Common myeloid progenitor, CD34-positive (primary cell): ENCODE results near the gene SLC25A11.

Experiments
- CTCF ChIA-PET: fragments of 350-600 bp; sonication (Branson Sonifier 250); formaldehyde crosslinking; loops from one replicate; lab custom pipeline; 2021; ENCODE audit warnings: antibody characterized with exemption; lab: Charles Lee
- POLR2A ChIA-PET: fragments of 350-600 bp; sonication (Branson Sonifier 250); formaldehyde crosslinking; loops from one replicate; lab custom pipeline; 2021; ENCODE audit warnings: antibody characterized with exemption; lab: Charles Lee
- DNase-seq, 3 donors: peaks; one replicate each; pipeline versions ENCODE4 v3.0.0 to v3.0.0-alpha.2; 2013
- H3K27ac ChIP-seq, 2 experiments: 1 replicate in 1 of 2; 2 replicates in 1 of 2; pipeline ENCODE4 v1.7.0; 2013; ENCODE audit warnings: inconsistent platforms in 2 of 2, low read length in 2 of 2, mild to moderate bottlenecking in 2 of 2, low read depth in 1 of 2, moderate library complexity in 1 of 2; ENCODE audit not compliant: severe bottlenecking in 2 of 2, insufficient read depth in 1 of 2, poor library complexity in 1 of 2
- H3K27me3 ChIP-seq, 5 experiments: replicated peaks in 2 of 5; 1 replicate in 3 of 5; 2 replicates in 2 of 5; pipeline versions ENCODE4 v1.6.1 to v1.7.0; 2013; ENCODE audit warnings: low read length in 4 of 5, mild to moderate bottlenecking in 2 of 5, moderate library complexity in 2 of 5, inconsistent platforms in 1 of 5; ENCODE audit not compliant: insufficient read depth in 5 of 5, control insufficient read depth in 4 of 5
- H3K36me3 ChIP-seq, 4 experiments: 1 replicate in 2 of 4; 2 replicates in 2 of 4; pipeline versions ENCODE4 v1.6.1 to v1.7.0; 2013; ENCODE audit warnings: low read length in 3 of 4, control low read depth in 1 of 4, mild to moderate bottlenecking in 1 of 4; ENCODE audit not compliant: control insufficient read depth in 4 of 4, insufficient read depth in 4 of 4
- H3K4me1 ChIP-seq, 4 experiments: 1 replicate in 3 of 4; 2 replicates in 1 of 4; pipeline versions ENCODE4 v1.6.1 to v1.7.1; 2013; ENCODE audit warnings: low read length in 3 of 4, mild to moderate bottlenecking in 3 of 4, control low read depth in 1 of 4, inconsistent platforms in 1 of 4, moderate library complexity in 1 of 4; ENCODE audit not compliant: control insufficient read depth in 4 of 4, insufficient read depth in 4 of 4; ENCODE audit errors: control extremely low read depth in 1 of 4
- H3K4me3 ChIP-seq, 7 experiments: 1 replicate in 4 of 7; 2 replicates in 3 of 7; pipeline versions ENCODE4 v1.5.1 to v1.7.0; 2013; ENCODE audit warnings: mild to moderate bottlenecking in 7 of 7, low read length in 6 of 7, moderate library complexity in 6 of 7, inconsistent platforms in 2 of 7, low read depth in 2 of 7, control low read depth in 1 of 7; ENCODE audit not compliant: insufficient read depth in 4 of 7, control insufficient read depth in 1 of 7; ENCODE audit errors: extremely low read depth in 1 of 7
- H3K9me3 ChIP-seq, 5 experiments: 1 replicate in 4 of 5; 2 replicates in 1 of 5; pipeline versions ENCODE4 v1.6.1 to v1.7.1; 2013; ENCODE audit warnings: low read length in 4 of 5, mild to moderate bottlenecking in 2 of 5, inconsistent platforms in 1 of 5, low read depth in 1 of 5, moderate library complexity in 1 of 5; ENCODE audit not compliant: control insufficient read depth in 4 of 5, insufficient read depth in 2 of 5; ENCODE audit errors: control extremely low read depth in 1 of 5
- WGBS: methylation state at CpG from one replicate; pipeline ENCODE4 v1.1.5; 2013; ENCODE audit not compliant: insufficient coverage; 5-methylcytosine and 5-hydroxymethylcytosine counted together

SLC25A11 gene

GRCh38 chr17:4896332-4897197 is 43.3 kb downstream of the SLC25A11 start:
- CTCF ChIA-PET = interaction anchor here (0.6 to 2.0 kb wide), 4 partner anchors 14 to 187 kb away, joined by 3 to 6 read pairs (median 4); partner anchors contain the start of gene ARRB2
- no peak overlapping the region for H3K4me3 ChIP-seq
- WGBS = 99% methylated on average over 18 of the region's 27 CpGs
- H3K9me3 ChIP-seq = no peaks in the 10 kb centered on the region
- H3K27ac ChIP-seq = no peak overlapping the region
- POLR2A ChIA-PET = no interaction called here
- no peak for DNase-seq
- peaks cover 12 to 49% (median 34%) of the 10 kb centered on the region in 4 experiments for H3K36me3 ChIP-seq
- peaks cover 0 to 34% (median 26%) of the 10 kb centered on the region in 4 experiments for H3K4me1 ChIP-seq
- H3K27me3 ChIP-seq = peaks cover 0 to 42% (median 18%) of the 10 kb centered on the region in 5 experiments

- H3K27ac ChIP-seq = no peak overlapping the region
- H3K36me3 ChIP-seq = peaks cover 12 to 57% (median 38%) of the 10 kb centered on the region in 4 experiments
- H3K27me3 ChIP-seq = peaks cover 0 to 35% (median 17%) of the 10 kb centered on the region in 5 experiments
- CTCF ChIA-PET = interaction anchor here (0.6 to 2.0 kb wide), 4 partner anchors 10 to 186 kb away, joined by 3 to 6 read pairs (median 4); partner anchors contain the start of gene ARRB2
- WGBS = 92% methylated on average over 23 of the region's 27 CpGs
- peaks cover 0 to 27% (median 22%) of the 10 kb centered on the region in 4 experiments for H3K4me1 ChIP-seq
- no peak overlapping the region for H3K4me3 ChIP-seq
- no peak for DNase-seq
- no peaks in the 10 kb centered on the region for H3K9me3 ChIP-seq
- POLR2A ChIA-PET = no interaction called here
Observed at GRCh38 chr17:4895657-4896331, 44.1 kb downstream of the SLC25A11 start.

- H3K27ac ChIP-seq = no peak overlapping the region
- no peak for DNase-seq
- 99% methylated on average over 11 of the region's 13 CpGs for WGBS
- H3K4me1 ChIP-seq = peaks cover 0 to 20% (median 16%) of the 10 kb centered on the region in 4 experiments
- H3K4me3 ChIP-seq = no peak overlapping the region
- H3K9me3 ChIP-seq = no peaks in the 10 kb centered on the region
- CTCF ChIA-PET = interaction anchor here (0.8 to 2.0 kb wide), 2 partner anchors 9 to 185 kb away, joined by 3 to 6 read pairs; partner anchors contain the start of gene ARRB2
- POLR2A ChIA-PET = no interaction called here
- peaks cover 16 to 64% (median 44%) of the 10 kb centered on the region in 4 experiments for H3K36me3 ChIP-seq
- H3K27me3 ChIP-seq = peaks cover 0 to 29% (median 11%) of the 10 kb centered on the region in 5 experiments
Observed at GRCh38 chr17:4895121-4895520, 44.7 kb downstream of the SLC25A11 start.

- Histone ChIP-seq H3K4me3 (no peak overlapping the region), H3K36me3 (peaks cover 16 to 65% (median 45%) of the 10 kb centered on the region in 4 experiments), H3K27me3 (peaks cover 0 to 17% (median 5%) of the 10 kb centered on the region in 5 experiments), H3K27ac (no peak overlapping the region), H3K9me3 (no peaks in the 10 kb centered on the region), H3K4me1 (peaks cover 0 to 8% (median 5%) of the 10 kb centered on the region in 4 experiments)
- POLR2A ChIA-PET = no interaction called here
- DNase-seq = no peak
- CTCF ChIA-PET = interaction anchor here (0.7 kb wide), 1 partner anchor 184 kb away, joined by 3 read pairs; the partner anchor contains the start of gene ARRB2
- WGBS = 95% methylated on average over 27 of the region's 31 CpGs
Observed at GRCh38 chr17:4893721-4894560, 45.9 kb downstream of the SLC25A11 start.

GRCh38 chr17:4893272-4893671 is 46.6 kb downstream of the SLC25A11 start:
- DNase-seq = no peak
- Histone ChIP-seq H3K27me3 (peaks cover 0 to 10% (median 2%) of the 10 kb centered on the region in 5 experiments), H3K27ac (no peak overlapping the region), H3K36me3 (peaks cover 16 to 65% (median 48%) of the 10 kb centered on the region in 4 experiments), H3K4me3 (no peak overlapping the region), H3K4me1 (peaks cover 0 to 1% (median under 1%) of the 10 kb centered on the region in 4 experiments), H3K9me3 (no peaks in the 10 kb centered on the region)
- ChIA-PET CTCF (interaction anchor here (0.7 kb wide), 1 partner anchor 185 kb away, joined by 3 read pairs; no protein-coding TSS in a partner anchor), POLR2A (no interaction called here)
- WGBS = 93% methylated on average over 15 of the region's 18 CpGs

GRCh38 chr17:4892499-4893221 is 47.2 kb downstream of the SLC25A11 start:
- WGBS = 88% methylated on average over 10 of the region's 23 CpGs

More at GRCh38 chr17:4892499-4893221, 47.2 kb downstream of the SLC25A11 start:
- ChIA-PET POLR2A (no interaction called here), CTCF (interaction anchor here (0.7 to 4.0 kb wide), 4 partner anchors 7 to 184 kb away, joined by 3 to 12 read pairs (median 8); partner anchors contain the start of genes ARRB2 and C17orf107)
- Histone ChIP-seq H3K4me3 (no peak overlapping the region), H3K27me3 (peaks cover 0 to 4% (median 0%) of the 10 kb centered on the region in 5 experiments), H3K27ac (no peak overlapping the region), H3K36me3 (peaks cover 17 to 68% (median 49%) of the 10 kb centered on the region in 4 experiments), H3K9me3 (no peaks in the 10 kb centered on the region), H3K4me1 (no peaks in the 10 kb centered on the region)
- no peak for DNase-seq
